Right cardiac atrium (tissue), 5 donors: Measurements from ENCODE around the gene IGF2R. TPM values are rescaled to one million over a fixed set of nuclear protein-coding genes. Genes with fewer than 3 reads are reported as not detected.

Experiments used
- ATAC-seq, 2 donors: fragments of 200-7000 bp; cut with Tn5 transposase; one replicate each; pipeline versions ENCODE4 v1.8.0 to v1.9.1; 2020; ENCODE audit warnings: moderate library complexity in 2 of 2, mild to moderate bottlenecking in 1 of 2
- DNase-seq, 3 donors: peaks; one replicate each; pipeline ENCODE4 v3.0.0-alpha.2; 2020
- H3K27ac ChIP-seq: one replicate; pipeline ENCODE4 v1.5.1; 2013; ENCODE audit warnings: mild to moderate bottlenecking, low read length, control low read depth, moderate library complexity
- H3K27me3 ChIP-seq: one replicate; pipeline ENCODE4 v1.6.1; 2013; ENCODE audit not compliant: control insufficient read depth, insufficient read depth
- H3K4me1 ChIP-seq: one replicate; pipeline ENCODE4 v1.6.1; 2013; ENCODE audit warnings: low read length; ENCODE audit not compliant: control insufficient read depth, insufficient read depth
- H3K4me3 ChIP-seq: one replicate; pipeline ENCODE4 v1.5.1; 2013; ENCODE audit warnings: low read length, control low read depth
- H3K9me3 ChIP-seq: one replicate; pipeline ENCODE4 v1.6.1; 2013; ENCODE audit warnings: low read length; ENCODE audit not compliant: control insufficient read depth
- WGBS: extraction: QIAGEN DNeasy Blood & Tissue Kit; methylation state at CpG from one replicate; pipeline ENCODE4 v1.1.7; 2013; 5-methylcytosine and 5-hydroxymethylcytosine counted together
- intact Hi-C, 4 donors: fragments of 100-400 bp; cut with DNase I; formaldehyde crosslinking; loops; one replicate each; pipeline versions ENCODE4 v1.11.0 to v1.14.0; 2022 to 2023
- polyA plus RNA-seq: library from polyadenylated mRNA; stranded (reverse); fragments of 200-250 nt; gene quantifications from one replicate; pipeline ENCODE4 v1.2.3, GENCODE V29; 2013
- total RNA-seq, 4 donors: library from RNA; stranded (reverse); fragmentation: NEBNext Ultra II Directional; extraction: Animal tissue kit (Norgen Biotek cat#: 25700); gene quantifications; one replicate each; pipeline ENCODE4 v1.2.1, GENCODE V29; 2021
- donor health status: healthy with polysubstance abuse.
- donor health status: DM: no; HTN: yes; CAD: no.
- donor health status: DM: no; HTN: no; CAD: no.
- donor health status: DM: no; HTN: yes; CAD: no; lungs with severe emphysema.
- donor health status: DM: yes; HTN: yes; CAD: no.

IGF2R gene
- total and polyA plus RNA-seq, 5 donors = 19.6 to 48.9 (median 46.5) TPM

DNA sequence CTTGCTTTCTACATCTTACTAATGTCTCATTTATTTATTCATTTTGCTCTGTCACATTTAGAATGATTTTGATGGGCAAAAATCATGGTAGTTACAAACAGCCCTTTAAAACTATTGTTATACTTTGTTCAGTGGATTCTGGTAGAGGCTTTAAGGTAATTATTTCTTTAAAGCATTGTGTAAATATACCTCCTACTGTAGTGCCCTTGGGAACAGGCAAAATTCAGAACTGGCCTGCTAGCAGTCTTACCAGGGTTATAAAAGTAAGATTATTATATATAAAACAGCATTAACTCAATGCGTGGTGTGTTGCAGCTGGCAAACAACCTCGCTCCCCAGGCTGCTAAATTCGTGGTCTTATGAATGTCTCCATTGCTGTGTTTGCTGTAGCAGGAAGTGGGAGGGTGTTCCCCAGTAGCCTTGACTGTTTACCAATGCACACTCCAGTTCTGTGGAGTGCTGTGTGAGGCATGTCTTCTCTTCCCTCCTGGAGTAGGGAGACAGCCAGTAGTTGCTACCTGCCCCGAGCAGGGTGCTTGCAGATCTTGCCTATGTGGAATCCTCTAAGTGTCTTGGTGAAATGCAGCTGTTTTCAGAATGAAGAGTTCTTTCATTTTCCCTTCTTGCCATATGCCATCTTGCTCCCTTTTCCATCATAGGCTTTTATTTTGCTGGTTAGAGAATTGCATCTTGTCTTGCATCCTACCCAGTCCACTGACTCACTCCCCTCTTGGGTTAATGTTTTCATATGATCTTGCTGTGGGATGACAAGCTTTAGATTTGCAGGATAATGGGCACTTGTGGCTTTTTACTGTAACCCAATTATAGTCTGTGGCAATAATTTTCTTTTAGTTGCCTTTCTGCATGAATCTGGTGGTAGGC lies 45.3 kb downstream of the IGF2R start:
- DNase-seq (no peak), ATAC-seq (peak in 1 of 2 donors; percentile 57)
- WGBS = 56% methylated on average over 4 of the region's 4 CpGs
- H3K4me1 ChIP-seq = peaks cover 7% of the 10 kb centered on the region
- H3K4me3 ChIP-seq = no peak overlapping the region
- H3K9me3 ChIP-seq = no peaks in the 10 kb centered on the region
- H3K27ac ChIP-seq = no peak overlapping the region
- no peaks in the 10 kb centered on the region for H3K27me3 ChIP-seq
- intact Hi-C loops = no loop called here

DNA sequence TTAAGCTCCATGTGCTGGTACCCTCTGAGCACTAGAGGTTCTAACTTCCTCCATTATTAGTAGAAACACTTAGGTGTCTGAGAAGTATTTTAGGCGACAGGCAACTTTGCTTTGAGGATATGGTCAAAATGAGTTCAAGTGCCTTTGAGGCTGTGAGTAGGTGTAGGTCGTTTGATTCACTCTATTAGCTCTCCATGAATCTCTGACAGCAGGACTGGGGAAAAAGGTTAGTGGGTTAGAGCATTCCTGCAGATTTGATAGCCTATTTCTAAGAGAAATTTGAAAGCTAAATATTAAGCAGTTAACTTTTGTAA lies 45.9 kb downstream of the IGF2R start:
- H3K27ac ChIP-seq = no peak overlapping the region
- WGBS = 78% methylated on average over 2 of the region's 2 CpGs
- ATAC-seq = no peak

DNA sequence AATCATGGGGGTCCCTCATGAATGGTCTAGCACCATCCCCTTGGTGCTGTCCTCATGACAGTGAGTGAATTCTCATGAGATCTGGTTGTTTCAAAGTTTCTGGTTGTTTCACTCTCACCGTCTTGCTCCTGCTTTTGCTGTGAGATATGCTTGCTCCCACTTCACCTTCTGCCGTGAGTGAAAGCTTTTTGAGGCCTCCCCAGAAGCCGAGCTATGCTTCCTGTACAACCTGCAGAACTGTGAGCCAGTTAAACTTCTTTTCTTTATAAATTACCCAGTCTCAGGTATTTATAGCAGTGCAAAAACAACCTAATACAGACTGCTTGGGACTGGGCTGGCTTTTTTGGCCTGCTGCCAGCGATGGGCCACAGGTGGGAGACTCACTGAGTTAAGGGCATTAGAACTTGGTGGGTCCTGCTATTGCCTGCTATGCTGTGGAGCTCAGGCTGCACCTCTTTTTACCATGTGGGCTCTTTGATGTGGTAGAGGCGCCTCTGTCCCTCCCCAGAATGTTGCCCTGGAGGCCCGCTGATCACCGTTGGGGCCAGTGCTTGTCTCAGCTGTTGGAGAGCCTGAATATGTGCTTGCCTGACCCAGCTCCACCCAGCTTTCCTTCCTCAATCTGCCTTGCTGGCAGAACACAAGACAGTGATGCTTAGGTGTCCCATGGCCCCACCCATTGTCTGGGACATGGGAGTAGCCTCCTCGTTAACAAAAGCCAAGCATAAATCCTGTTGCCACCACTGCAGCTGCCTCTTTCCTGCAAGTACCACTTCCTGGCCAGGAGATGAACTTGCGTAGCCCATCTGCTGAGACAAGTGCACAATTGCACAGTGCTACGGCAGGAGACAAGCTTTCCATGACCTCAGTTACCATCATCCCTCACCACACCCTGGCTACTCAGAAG lies 47.1 kb downstream of the IGF2R start:
- H3K27ac ChIP-seq = no peak overlapping the region
- 91% methylated on average over 10 of the region's 10 CpGs for WGBS
- DNase-seq (peak in 2 of 3 donors; percentile 49 to 55), ATAC-seq (peak in 1 of 2 donors; percentile 41)
- H3K4me1 ChIP-seq = peaks cover 7% of the 10 kb centered on the region
- no peaks in the 10 kb centered on the region for H3K27me3 ChIP-seq
- no peaks in the 10 kb centered on the region for H3K9me3 ChIP-seq
- H3K4me3 ChIP-seq = no peak overlapping the region
- intact Hi-C loops = no loop called here

More for the DNA sequence above, 45.9 kb downstream of the IGF2R start:
- no peak for DNase-seq
- Histone ChIP-seq H3K4me1 (peaks cover 7% of the 10 kb centered on the region), H3K9me3 (no peaks in the 10 kb centered on the region), H3K4me3 (no peak overlapping the region), H3K27me3 (no peaks in the 10 kb centered on the region)
- intact Hi-C loops = no loop called here

DNA sequence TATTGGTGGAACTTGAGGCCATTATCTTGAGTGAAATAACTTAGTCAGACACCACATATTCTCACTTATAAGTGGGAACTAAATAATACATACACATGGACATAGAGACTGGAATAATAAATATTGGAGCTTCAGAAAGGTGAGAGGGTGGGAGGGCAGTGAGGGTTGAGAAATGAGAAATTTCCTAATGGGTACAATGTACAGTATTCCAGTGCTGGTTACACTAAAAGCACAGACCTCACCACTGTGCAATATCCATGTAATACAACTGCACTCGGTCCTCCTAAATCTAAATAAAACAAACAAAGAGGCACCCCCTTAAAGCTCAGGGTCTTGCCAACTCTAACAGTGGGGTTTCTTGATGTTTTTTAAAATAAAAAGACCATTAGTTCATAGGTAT lies 53.2 kb downstream of the IGF2R start:
- WGBS = 90% methylated on average over 1 of the region's 1 CpG
- DNase-seq (no peak), ATAC-seq (no peak)
- Histone ChIP-seq H3K4me3 (no peak overlapping the region), H3K27me3 (no peaks in the 10 kb centered on the region), H3K9me3 (no peaks in the 10 kb centered on the region), H3K4me1 (no peaks in the 10 kb centered on the region), H3K27ac (no peak overlapping the region)
- intact Hi-C loops = loop anchor here in 1 of 4 donors (10.0 kb wide), 1 partner anchor 157 kb away; no protein-coding TSS in a partner anchor

DNA sequence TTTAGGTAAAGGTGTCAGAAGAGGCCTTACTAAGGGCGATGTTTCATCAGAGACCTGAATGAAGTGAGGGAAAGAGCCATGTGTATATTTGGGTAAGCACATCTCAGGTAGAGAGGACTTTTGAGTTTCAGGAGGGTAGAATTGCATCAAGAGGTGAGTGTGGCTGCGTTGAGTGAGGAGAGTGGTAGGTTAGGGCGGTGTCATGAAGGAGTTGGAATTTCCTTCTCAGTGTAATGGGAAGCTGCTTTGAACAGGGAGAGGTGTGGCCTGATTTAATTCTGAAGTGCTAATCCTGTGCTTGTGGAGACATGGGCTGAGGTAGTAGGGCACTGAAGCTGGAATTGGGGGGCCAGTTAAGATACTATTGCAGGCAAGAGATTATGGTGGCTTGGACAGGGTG lies 53.9 kb downstream of the IGF2R start:
- Histone ChIP-seq H3K27me3 (no peaks in the 10 kb centered on the region), H3K9me3 (no peaks in the 10 kb centered on the region), H3K4me1 (no peaks in the 10 kb centered on the region), H3K4me3 (no peak overlapping the region), H3K27ac (no peak overlapping the region)
- ATAC-seq = no peak
- intact Hi-C loops = loop anchor here in 1 of 4 donors (10.0 kb wide), 1 partner anchor 158 kb away; no protein-coding TSS in a partner anchor
- DNase-seq = no peak
- 98% methylated on average over 3 of the region's 3 CpGs for WGBS

DNA sequence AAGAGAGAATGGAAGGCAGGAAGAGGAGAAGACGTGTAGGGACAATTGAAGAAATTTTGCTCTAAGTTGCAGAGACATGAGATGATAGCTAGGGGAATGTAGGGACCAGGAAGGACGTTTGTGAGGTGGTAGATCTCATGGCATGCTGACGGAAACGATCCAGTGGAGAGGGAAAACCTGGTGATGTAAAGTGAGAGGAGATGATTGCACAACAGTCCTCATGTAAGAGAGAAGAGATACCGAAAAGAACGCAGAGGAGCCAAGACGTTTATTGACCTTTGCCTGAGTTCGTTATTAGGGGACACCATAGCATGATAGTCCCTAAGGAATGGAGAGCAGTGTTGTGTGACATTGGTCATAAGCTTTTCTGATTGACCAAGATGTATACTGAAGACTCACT lies 55.3 kb downstream of the IGF2R start:
- ATAC-seq (no peak), DNase-seq (no peak)
- no peak overlapping the region for H3K4me3 ChIP-seq
- H3K9me3 ChIP-seq = no peaks in the 10 kb centered on the region
- intact Hi-C loops = loop anchor here in 1 of 4 donors (10.0 kb wide), 1 partner anchor 159 kb away; no protein-coding TSS in a partner anchor
- no peak overlapping the region for H3K27ac ChIP-seq
- 90% methylated on average over 8 of the region's 8 CpGs for WGBS
- no peaks in the 10 kb centered on the region for H3K4me1 ChIP-seq
- H3K27me3 ChIP-seq = no peaks in the 10 kb centered on the region

DNA sequence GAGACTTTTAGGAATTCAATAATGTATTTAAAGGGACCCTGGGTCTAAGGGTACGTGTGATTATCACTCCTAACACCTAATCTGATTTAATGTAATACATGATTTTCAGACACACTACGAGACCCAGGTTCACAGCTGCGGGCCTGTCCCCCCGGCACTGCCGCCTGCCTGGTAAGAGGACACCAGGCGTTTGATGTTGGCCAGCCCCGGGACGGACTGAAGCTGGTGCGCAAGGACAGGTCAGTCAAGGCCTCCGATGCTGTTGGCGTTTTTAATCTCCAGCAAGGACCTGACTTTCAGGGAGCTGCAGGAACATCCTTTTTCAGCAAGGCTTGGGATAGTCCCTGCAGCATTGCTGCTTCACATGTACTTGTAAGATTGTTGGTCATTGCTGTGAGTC lies 58.2 kb downstream of the IGF2R start:
- 94% methylated on average over 11 of the region's 11 CpGs for WGBS
- intact Hi-C loops = loop anchor here in 1 of 4 donors (10.0 kb wide), 1 partner anchor 162 kb away; no protein-coding TSS in a partner anchor

DNA sequence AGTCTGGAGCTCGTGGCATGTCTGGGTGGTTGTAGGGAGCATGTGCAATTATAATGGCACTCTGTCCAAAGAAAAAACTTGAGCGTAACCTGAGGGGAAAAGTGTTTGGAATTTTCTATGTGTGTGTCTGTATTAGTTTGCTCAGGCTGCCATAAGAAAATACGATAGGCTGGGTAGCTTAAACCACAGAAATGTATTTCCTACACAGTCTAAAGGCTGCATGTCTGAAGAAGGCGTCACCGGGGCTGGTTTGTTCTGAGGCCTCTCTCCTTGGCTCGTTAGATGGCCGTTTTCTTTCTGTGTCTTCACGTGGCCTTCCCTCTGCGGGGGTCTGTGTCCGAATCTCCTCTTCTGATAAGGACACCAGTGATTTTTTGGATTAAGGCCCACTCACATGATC lies 59.0 kb downstream of the IGF2R start:
- H3K27me3 ChIP-seq = no peaks in the 10 kb centered on the region
- H3K27ac ChIP-seq = no peak overlapping the region
- WGBS = 73% methylated on average over 10 of the region's 10 CpGs
- peak in 1 of 3 donors; percentile 18 for DNase-seq
- H3K4me3 ChIP-seq = no peak overlapping the region
- no peaks in the 10 kb centered on the region for H3K9me3 ChIP-seq
- ATAC-seq = no peak
- intact Hi-C loops = loop anchor here in 1 of 4 donors (10.0 kb wide), 1 partner anchor 163 kb away; no protein-coding TSS in a partner anchor
- H3K4me1 ChIP-seq = peaks cover 3% of the 10 kb centered on the region

More for the DNA sequence above, 58.2 kb downstream of the IGF2R start:
- DNase-seq = peak in 1 of 3 donors; percentile 37
- Histone ChIP-seq H3K4me1 (peaks cover 3% of the 10 kb centered on the region), H3K4me3 (no peak overlapping the region), H3K9me3 (no peaks in the 10 kb centered on the region), H3K27ac (no peak overlapping the region), H3K27me3 (no peaks in the 10 kb centered on the region)
- ATAC-seq = no peak

DNA sequence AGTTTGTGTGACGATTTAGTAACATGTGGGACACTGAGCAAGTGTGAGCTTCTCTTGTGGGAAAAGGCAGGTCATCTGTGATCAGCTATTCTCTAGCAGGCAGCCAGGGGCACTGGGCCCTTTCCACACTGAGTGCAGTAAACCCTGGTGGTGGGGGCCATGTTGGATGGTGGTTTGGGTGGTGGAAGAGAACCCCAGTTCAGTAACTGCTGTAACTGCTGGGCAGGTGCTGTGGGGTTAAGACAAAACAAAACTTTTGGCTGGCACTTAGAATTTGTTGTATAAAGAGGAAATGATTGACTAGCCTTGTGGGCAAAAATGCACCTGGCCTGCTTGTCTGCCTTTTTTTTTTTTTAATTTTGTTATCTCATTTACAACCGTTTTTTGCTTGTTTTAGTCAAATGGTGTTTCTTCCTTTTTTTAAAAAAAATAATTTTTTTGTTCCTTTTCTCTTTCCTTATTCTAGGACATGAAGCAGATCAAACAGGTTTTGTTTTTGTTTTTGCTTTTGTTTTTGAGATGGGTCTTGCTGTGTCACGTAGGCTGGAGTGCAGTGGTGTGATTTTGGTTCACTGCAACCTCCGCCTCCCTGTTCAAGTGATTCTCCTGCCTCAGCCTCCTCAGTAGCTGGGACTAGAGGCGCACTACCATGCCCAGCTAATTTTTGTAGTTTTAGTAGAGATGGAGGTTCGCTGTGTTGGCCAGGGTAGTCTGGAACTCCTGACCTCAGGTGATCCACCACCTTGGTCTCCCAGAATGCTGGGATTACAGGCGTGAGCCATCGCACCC lies 59.8 kb downstream of the IGF2R start:
- Histone ChIP-seq H3K27me3 (no peaks in the 10 kb centered on the region), H3K4me3 (no peak overlapping the region), H3K4me1 (peaks cover 3% of the 10 kb centered on the region), H3K27ac (no peak overlapping the region), H3K9me3 (no peaks in the 10 kb centered on the region)
- peak in 1 of 3 donors; percentile 21 for DNase-seq
- intact Hi-C loops = loop anchor here in 1 of 4 donors (10.0 kb wide), 1 partner anchor 164 kb away; no protein-coding TSS in a partner anchor
- WGBS = 92% methylated on average over 8 of the region's 8 CpGs
- ATAC-seq = no peak

DNA sequence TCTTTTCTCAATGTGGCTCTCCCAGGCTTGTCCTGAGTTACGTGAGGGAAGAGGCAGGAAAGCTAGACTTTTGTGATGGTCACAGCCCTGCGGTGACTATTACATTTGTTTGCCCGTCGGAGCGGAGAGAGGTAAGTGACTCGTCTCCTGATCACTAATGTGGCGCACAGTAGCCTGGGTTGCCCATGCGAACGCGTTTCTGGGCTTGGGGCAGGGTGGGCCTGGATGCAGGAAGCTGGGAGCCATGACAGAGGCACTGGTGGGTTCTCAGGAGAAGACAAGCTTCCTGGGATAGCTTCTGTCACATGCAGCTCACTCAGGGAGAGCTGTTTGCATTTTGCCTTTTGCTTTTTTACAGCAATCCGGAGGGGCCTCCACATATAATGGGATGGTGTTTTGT lies 60.6 kb downstream of the IGF2R start:
- Histone ChIP-seq H3K4me3 (no peak overlapping the region), H3K4me1 (peaks cover 3% of the 10 kb centered on the region), H3K9me3 (no peaks in the 10 kb centered on the region), H3K27ac (peak overlapping the region; percentile 29), H3K27me3 (no peaks in the 10 kb centered on the region)
- DNase-seq (no peak), ATAC-seq (no peak)
- 92% methylated on average over 11 of the region's 11 CpGs for WGBS
- intact Hi-C loops = loop anchor here in 1 of 4 donors (10.0 kb wide), 1 partner anchor 165 kb away; no protein-coding TSS in a partner anchor
